GM12892 (cell line): ENCODE data around the gene SLC27A5.

ENCODE experiments used
- DNase-seq: peaks from one replicate; pipeline ENCODE4 v3.0.0; 2011; ENCODE audit not compliant: insufficient read length
- FAIRE-seq: peaks from 2 replicates; lab custom pipeline; 2011; peaks lifted over from hg19 to GRCh38; lab: Jason Lieb, UNC
- POLR2A ChIP-seq: IDR thresholded peaks from 2 replicates; pipeline ENCODE4 v1.6.1; 2011; ENCODE audit warnings: low read depth, low read length, control low read depth
- POLR2AphosphoS5 ChIP-seq: IDR thresholded peaks from 2 replicates; pipeline ENCODE4 v1.6.1; 2011; ENCODE audit warnings: low read depth, low read length, control low read depth
- TAF1 ChIP-seq: IDR thresholded peaks from 2 replicates; pipeline ENCODE4 v1.6.1; 2011; ENCODE audit warnings: low read depth, mild to moderate bottlenecking, control low read depth, low read length, borderline replicate concordance

Gene SLC27A5

DNA sequence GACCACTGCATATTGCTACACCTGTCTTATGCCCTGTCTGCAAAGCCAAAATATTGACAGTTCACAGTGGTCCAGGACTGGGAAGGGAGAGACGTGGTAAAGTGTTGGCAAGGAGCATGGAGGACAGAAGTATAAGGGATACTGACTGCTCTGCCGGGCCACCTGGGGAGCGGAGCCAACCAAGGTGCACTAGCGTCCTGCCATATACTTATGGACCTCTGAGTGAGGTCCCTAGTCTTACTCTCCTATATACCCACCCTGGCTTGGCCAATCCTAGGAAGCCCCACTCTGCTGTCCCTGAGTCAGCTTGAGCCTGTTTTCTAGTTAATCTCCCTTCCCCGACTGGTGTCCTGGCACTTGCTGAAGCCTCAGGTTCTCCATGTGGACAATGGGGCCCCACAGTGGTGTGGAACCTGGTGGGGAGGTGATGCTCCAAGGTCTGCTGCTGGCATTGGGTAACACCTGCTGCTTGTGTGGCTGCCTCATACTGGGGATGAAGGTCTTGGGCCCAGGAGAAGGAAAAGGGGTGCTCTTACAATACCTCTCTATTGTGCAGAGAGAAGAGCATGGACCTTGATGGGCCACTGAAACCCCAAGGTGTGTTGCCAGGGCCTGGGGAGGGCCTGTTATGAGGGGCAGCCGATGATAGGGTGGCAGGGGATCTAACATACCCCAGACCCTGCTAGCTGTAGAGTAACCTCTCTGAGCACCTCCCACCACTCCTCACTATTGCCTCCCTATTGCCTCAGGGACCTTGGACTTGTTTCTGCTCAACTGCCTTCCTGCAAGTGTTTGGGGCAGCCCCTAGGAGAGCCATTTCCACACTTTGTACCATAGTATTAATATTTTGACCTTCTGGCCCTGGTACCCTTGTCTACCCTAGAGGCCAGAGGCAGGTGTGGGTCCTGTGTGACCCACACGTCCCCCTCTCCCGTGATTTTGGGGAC, 25.3 kb upstream of the SLC27A5 start:
- TF ChIP-seq POLR2A: no peak
- no peak for TF ChIP-seq TAF1
- no peak for TF ChIP-seq POLR2AphosphoS5
- FAIRE-seq (no peak), DNase-seq (no peak)

DNA sequence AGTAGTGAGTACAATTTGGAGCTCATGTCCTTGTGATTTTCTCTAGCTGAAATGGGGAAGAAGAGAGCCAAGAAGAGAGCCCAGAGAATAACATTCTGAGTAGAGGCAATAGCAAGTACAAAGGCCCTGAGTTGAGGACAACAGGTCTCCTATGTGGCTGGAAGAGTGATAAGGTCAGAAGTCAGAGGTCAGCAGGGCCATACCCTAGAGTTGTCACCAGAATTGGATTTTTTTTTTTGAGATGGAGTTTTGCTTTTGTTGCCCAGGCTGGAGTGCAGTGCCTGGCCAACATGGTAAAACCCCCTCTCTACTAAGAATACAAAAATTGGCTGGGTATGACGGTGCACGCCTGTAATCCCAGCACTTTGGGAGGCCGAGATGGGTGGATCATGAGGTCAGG, 24.1 kb upstream of the SLC27A5 start:
- no peak for TF ChIP-seq TAF1
- no peak for TF ChIP-seq POLR2A
- TF ChIP-seq POLR2AphosphoS5: no peak
- DNase-seq (no peak), FAIRE-seq (no peak)

DNA sequence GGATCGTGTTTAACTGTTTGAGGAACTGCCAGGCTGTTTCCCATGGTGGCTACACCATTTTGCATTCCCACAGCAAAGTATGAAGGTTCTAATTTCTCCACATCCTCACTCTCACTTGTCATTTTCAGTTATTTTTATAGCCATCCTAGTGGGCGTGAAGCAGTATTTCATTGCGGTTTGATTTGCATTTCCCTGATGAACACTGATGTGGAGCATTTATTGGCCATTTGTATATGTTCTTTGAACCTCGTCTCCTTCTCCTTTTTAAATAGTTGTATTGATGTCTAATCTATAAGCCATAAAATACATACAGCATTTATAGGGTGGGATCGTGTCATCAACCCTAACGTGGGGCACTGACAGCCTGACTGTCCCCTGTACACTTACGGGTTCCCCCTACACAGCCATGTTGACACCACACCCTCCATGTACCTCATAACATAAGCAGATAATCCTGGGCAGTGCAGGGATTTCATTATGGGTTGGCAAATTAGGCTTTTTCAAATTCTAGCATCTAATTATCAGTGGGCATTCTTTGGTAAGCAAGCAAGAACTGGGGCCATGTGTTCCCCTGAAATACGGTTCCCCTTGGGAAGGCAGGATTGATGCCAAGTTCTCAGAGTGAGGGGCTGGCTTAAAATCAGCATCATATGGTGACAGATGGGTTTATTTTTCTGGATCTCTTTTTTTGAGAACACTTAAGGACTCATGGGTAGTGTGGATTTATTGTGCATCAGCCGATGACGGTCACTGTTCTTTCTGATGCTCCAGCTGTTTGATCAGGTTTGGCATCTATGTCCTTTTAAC, 19.4 kb upstream of the SLC27A5 start:
- TF ChIP-seq POLR2A (no peak), POLR2AphosphoS5 (no peak), TAF1 (no peak)
- FAIRE-seq (no peak), DNase-seq (no peak)

DNA sequence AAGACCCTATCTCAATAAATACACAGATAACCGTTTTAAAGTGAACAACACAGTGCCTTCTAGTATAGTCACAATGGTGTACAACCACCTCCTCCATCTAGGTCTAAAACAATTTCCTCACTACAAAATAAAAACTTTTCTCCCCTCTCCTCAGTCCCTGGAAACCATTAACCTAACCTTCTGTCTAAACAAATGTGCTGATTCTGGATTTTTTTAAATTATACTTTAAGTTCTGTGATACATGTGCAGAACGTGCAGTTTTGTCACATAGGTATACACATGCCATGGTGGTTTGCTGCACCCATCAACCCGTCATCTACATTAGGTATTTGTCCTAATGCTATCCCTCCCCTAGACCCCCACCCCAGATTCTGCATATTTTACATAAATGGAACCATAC, 17.6 kb upstream of the SLC27A5 start:
- FAIRE-seq: no peak
- DNase-seq: no peak
- no peak for TF ChIP-seq POLR2A
- TF ChIP-seq POLR2AphosphoS5: no peak
- TF ChIP-seq TAF1: no peak

DNA sequence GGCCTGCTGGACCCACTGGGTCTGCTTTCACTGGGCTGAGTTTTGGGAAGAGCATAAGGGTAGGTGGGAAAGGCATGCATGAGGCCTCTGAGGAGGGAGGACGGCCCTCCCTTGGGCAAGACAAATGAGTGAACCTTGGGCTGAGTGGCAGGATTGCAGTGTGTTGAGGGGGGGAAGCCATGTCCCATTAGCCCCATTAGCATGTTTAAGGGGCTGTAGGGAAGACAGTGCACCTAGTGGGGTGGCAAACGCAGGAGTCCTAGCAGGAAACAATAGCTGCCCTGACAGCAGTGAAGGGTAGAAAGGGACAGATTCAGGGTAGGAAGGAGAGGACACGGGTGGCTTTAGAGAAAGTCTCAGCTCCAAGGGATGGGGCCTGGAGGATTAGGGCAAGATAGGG, 10.9 kb upstream of the SLC27A5 start:
- TF ChIP-seq POLR2AphosphoS5: no peak
- TF ChIP-seq TAF1: no peak
- no peak for TF ChIP-seq POLR2A
- DNase-seq (no peak), FAIRE-seq (no peak)

DNA sequence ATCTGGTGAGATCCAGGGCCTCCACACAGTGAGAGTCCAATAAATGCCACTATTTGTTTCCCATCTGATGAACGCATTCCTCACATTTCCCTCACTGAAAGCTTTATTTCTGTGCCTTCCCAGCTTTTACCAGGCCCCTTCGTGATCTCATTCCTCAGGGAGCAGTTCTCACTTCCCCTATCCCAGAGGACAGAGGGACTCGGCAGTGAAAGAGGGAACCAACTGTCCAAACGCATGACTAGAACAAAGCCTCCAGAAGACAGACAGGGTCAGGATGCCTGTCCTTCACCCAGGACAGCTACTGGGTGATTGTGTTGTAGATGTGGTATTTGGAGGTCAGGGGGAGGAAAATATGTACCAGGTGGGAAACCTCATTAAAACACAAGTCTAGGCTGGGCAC, 9.9 kb upstream of the SLC27A5 start:
- FAIRE-seq: no peak
- no peak for DNase-seq
- TF ChIP-seq POLR2AphosphoS5 (no peak), TAF1 (no peak), POLR2A (no peak)

DNA sequence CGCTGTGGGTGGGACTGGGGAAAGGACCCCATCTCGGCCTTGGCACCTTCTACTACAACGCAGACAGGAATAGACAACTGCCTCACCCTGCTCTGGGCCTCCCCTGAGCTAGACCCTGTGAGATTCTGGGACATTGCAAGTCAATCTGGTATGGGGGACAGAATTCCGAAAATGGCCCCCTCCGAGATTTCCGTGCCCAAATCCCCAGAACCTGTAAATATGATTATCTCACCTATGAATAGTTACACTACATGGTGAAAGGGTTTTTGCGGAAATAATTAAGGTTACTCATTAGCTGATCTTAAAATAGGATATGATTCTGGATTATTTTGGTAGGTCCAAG, 8.4 kb upstream of the SLC27A5 start:
- no peak for FAIRE-seq
- DNase-seq: no peak
- TF ChIP-seq POLR2AphosphoS5 (no peak), POLR2A (no peak), TAF1 (no peak)

DNA sequence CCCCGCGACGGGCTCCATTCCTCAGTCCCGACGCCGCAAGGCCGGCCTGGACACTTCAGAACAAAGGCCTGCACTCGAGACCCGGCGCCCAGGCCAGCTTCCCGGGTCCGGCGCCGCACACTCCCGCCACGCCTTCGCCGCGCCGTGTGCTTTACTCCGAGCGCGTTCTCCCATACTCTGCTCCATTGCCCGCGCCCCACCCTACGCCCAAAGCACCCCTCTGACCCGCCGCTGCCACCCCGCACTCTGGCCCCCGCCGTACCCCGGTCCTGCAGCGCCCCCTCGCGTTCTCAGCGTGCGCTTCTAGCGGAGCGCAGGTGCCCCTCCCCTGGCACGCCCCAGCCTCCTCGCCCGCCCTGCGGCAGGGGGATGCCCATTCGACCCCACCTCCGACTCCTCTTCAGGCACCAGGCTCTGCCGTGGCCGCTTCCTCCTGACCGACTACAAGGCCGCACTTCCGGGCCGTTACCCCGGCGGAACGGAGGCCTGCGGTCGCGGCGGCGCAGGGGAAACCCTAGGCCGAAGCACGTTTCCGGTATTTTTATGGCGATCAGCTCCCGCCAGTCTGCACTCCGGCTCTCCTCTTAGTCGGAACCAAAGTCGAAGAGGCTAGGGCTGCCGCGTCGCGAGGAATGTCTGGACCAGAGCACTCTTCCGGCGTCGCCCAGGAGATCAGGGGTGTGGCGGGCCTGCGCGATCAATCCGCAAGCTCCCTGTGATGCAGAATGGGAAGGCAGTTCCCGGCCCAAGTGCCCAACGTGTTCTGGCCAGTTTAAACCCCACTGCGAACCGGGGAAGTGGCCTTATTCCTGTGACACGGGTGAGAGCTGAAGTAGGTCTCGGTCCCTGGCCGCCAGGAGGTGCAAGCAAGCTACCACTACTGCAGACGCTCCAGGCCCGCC, 7.8 kb upstream of the SLC27A5 start, which contains the start of gene ZBTB45:
Gene ZBTB45, minus strand, starts transcription at position 456 of the 902 bp plus-strand sequence. CDS start 2,137 bp downstream, outside the sequence.
- TF ChIP-seq POLR2AphosphoS5 (peak; percentile 82), POLR2A (peak; percentile 76), TAF1 (no peak; the same call in 1 of the 2 replicates)
- peak; percentile 79 for DNase-seq
- peak; percentile 93 for FAIRE-seq

DNA sequence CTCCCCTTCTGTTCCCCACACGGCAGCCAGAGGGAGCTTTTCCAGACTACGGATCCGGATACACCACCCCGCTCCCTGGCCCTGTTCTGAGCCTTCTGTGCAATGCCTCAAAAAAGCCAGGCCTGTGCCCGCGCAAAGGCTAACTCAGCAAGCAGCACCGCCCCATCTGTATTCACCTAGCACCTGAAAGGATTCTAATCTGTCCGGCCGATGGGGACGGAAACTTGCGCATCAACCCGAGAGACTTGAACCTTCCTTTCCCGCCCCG, 7.2 kb upstream of the SLC27A5 start:
- FAIRE-seq (peak; percentile 73), DNase-seq (no peak)

DNA sequence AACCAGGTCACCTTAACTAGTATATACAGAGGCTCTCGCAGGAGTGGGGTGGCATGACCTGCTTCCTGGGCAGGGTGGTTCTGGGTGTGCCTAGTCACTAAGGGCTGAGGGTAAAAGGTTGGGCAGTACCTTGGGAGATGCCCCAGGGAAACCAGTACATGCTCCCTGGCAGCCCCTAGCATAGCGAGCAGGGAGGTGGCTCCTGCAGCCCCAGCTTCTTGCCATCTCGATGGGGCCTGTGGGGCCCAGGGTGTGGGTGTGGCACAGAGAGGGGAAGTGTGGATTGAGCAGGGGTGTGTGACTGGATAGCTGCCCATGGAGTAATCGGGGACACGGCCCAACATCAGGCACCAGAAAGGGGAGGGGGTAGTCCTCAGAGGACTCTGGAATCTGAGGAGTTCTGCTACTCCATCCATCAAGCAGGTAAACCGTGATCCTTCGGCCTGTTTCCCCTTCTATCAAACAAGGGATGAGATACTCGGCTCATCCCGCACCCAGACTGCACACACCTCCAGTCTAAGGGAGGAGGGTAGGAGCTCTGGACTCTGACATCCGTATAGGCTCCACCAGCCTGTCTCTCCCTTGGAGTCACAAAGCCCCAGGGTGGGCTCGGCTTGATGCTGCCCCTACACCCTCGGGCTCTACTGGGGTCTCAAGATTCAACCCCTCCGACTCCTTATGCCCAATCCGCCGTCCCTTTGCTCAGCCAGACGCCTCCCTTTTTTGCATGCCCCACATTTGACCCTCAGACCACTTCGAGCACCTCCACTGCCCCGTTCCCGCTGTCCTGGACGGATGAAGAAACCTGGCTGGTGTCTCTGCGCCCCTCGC, 6.7 kb upstream of the SLC27A5 start:
- FAIRE-seq (peak; percentile 36), DNase-seq (no peak)
- TF ChIP-seq POLR2AphosphoS5: no peak
- TF ChIP-seq POLR2A: no peak
- TF ChIP-seq TAF1: no peak

More for the DNA sequence above, 7.2 kb upstream of the SLC27A5 start:
- TF ChIP-seq TAF1 (no peak), POLR2AphosphoS5 (0 out of 2 replicates have a peak, but pooled peaks have one; percentile 1)
